ENCODE measurements around the gene CLASRP.

DNA sequence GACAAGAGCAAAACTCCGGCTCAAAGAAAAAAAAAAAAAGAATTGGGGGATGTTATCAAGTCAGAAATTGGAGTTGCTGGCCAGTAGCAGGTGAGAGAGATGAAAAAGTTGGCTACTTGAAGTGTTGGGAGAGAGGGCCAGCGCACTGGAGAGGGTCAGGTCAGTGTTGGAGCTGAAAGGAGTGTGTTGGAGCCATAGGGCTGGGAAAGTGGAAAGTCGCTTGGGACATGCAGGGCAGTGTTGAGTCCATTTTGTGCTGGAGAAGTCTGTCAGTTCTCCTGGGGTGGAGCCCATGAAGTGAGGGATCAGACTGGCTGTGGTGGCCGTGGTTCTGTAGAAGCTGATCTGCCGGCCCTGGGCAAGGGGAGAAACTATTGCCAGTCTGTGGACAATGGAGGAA is 55.9 kb downstream of the CLASRP start:
- TF ChIP-seq POLR2A (IDR thresholded peaks at IDR 0.05), result no peak
- TF ChIP-seq, protein P1, sequence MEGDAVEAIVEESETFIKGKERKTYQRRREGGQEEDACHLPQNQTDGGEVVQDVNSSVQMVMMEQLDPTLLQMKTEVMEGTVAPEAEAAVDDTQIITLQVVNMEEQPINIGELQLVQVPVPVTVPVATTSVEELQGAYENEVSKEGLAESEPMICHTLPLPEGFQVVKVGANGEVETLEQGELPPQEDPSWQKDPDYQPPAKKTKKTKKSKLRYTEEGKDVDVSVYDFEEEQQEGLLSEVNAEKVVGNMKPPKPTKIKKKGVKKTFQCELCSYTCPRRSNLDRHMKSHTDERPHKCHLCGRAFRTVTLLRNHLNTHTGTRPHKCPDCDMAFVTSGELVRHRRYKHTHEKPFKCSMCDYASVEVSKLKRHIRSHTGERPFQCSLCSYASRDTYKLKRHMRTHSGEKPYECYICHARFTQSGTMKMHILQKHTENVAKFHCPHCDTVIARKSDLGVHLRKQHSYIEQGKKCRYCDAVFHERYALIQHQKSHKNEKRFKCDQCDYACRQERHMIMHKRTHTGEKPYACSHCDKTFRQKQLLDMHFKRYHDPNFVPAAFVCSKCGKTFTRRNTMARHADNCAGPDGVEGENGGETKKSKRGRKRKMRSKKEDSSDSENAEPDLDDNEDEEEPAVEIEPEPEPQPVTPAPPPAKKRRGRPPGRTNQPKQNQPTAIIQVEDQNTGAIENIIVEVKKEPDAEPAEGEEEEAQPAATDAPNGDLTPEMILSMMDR (IDR thresholded peaks at IDR 0.05), result no peak

Measured in breast epithelium (tissue), 3 donors.